ENCODE data around the gene SLC39A11. TPM values are rescaled to one million over a fixed set of nuclear protein-coding genes. Genes with fewer than 3 reads are reported as not detected.
A peak's percentile ranks its signal among the peaks of the same experiment; 100 is the strongest.

SLC39A11 gene
- polyA plus RNA-seq, 3 donors, result 16.6 to 27.9 (median 26.6) TPM

DNA sequence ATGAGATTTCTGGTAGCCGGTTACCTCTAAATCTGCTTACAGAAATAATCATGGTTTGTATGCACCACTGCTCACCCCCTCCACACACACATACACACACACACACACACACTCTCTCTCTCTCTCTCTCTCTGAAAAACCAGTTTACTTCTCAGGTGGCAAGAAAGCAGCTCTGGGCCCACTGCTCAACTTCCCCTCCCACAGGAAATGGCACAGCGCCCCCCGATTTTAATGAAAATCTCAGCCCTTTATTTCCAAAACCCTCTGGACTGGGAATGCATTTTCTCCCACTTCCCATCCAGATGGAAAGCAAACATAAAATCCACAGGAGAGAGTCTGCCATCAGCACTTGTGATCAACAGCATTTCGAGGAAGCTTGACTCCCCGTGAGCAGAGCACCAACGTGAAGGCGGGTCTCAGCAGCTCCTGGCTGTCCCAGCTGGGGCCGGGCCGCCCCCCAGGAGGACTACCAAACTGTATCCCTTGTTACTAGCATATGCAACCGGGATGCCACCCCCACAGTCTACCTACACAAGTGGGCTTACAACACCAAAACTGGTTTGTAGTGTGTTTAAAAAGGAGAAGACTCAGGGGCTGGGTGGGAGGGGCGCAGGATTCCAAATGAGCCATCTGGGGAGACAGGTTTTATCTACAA lies 121.1 kb downstream of the SLC39A11 start:
- no peak overlapping the region for H3K4me2 ChIP-seq (replicated peaks; ENCODE audit: extremely low read depth, low read length, poor library complexity, severe bottlenecking)
- 94% methylated on average over 7 of the region's 11 CpGs for WGBS (ENCODE audit: insufficient coverage)
- H3K27me3 ChIP-seq (ENCODE audit: control insufficient read depth in 2 of 2, insufficient read depth in 2 of 2, low read length in 2 of 2), result no peaks in the 10 kb centered on the region
- no peak for DNase-seq
- H3K36me3 ChIP-seq (replicated peaks in 1 of 2; ENCODE audit: control insufficient read depth in 1 of 2, insufficient read depth in 2 of 2, low read length in 2 of 2), result no peaks in the 10 kb centered on the region
- Mint-ChIP-seq H3K4me1 (peaks cover 24% of the 10 kb centered on the region), H3K27me3 (ENCODE audit: low read depth in 3 of 3) (no peaks in the 10 kb centered on the region), H3K36me3 (peaks cover 8 to 10% of the 10 kb centered on the region in 2 donors), H3K27ac (peak overlapping the region in 1 of 7 donors; percentile 59), H3K9me3 (peaks cover 0 to 6% (median 0%) of the 10 kb centered on the region in 7 donors), H3K4me3 (no peak overlapping the region)
- peaks cover 6 to 7% of the 10 kb centered on the region in 2 donors for H3K4me1 ChIP-seq (ENCODE audit: control insufficient read depth in 1 of 2, insufficient read depth in 2 of 2, low read length in 2 of 2)
- no peak overlapping the region for H2AFZ ChIP-seq (ENCODE audit: insufficient read depth, low read depth, low read length, poor library complexity, severe bottlenecking)
- H3K79me2 ChIP-seq (ENCODE audit: insufficient read depth, low read length), result peaks cover 71% of the 10 kb centered on the region
- intact Hi-C loops (cut with micrococcal nuclease), result no loop called here
- H3K9me3 ChIP-seq (replicated peaks in 1 of 2; ENCODE audit: control insufficient read depth in 1 of 2, insufficient read depth in 1 of 2, low read length in 2 of 2), result no peaks in the 10 kb centered on the region
- no peak overlapping the region for H3K9ac ChIP-seq (ENCODE audit: insufficient read depth, low read length, poor library complexity, severe bottlenecking)
- TF ChIP-seq CTCF (IDR thresholded peaks at IDR 0.05), result no peak
- no peak overlapping the region for H3K4me3 ChIP-seq (replicated peaks in 1 of 3; ENCODE audit: low read depth in 2 of 3, low read length in 3 of 3)
- H3K27ac ChIP-seq (ENCODE audit: low read depth in 1 of 2, low read length in 2 of 2), result no peak overlapping the region
- H4K20me1 ChIP-seq (ENCODE audit: insufficient read depth, low read length), result peaks cover 22% of the 10 kb centered on the region

GRCh38 chr17:72970797-72971196 lies 121.7 kb downstream of the SLC39A11 start:
- Histone ChIP-seq H3K27ac (ENCODE audit: low read depth in 1 of 2, low read length in 2 of 2) (no peak overlapping the region), H3K36me3 (replicated peaks in 1 of 2; ENCODE audit: control insufficient read depth in 1 of 2, insufficient read depth in 2 of 2, low read length in 2 of 2) (no peaks in the 10 kb centered on the region), H3K4me2 (replicated peaks; ENCODE audit: extremely low read depth, low read length, poor library complexity, severe bottlenecking) (no peak overlapping the region), H3K4me1 (ENCODE audit: control insufficient read depth in 1 of 2, insufficient read depth in 2 of 2, low read length in 2 of 2) (peaks cover 4 to 5% of the 10 kb centered on the region in 2 donors), H4K20me1 (ENCODE audit: insufficient read depth, low read length) (peaks cover 22% of the 10 kb centered on the region), H3K9ac (ENCODE audit: insufficient read depth, low read length, poor library complexity, severe bottlenecking) (no peak overlapping the region), H3K4me3 (replicated peaks in 1 of 3; ENCODE audit: low read depth in 2 of 3, low read length in 3 of 3) (no peak overlapping the region), H3K79me2 (ENCODE audit: insufficient read depth, low read length) (peaks cover 71% of the 10 kb centered on the region), H3K27me3 (ENCODE audit: control insufficient read depth in 2 of 2, insufficient read depth in 2 of 2, low read length in 2 of 2) (no peaks in the 10 kb centered on the region), H3K9me3 (replicated peaks in 1 of 2; ENCODE audit: control insufficient read depth in 1 of 2, insufficient read depth in 1 of 2, low read length in 2 of 2) (no peaks in the 10 kb centered on the region), H2AFZ (ENCODE audit: insufficient read depth, low read depth, low read length, poor library complexity, severe bottlenecking) (no peak overlapping the region)
- H3K4me3 Mint-ChIP-seq, result no peak overlapping the region
- peak overlapping the region in 1 of 7 donors; percentile 52 for H3K27ac Mint-ChIP-seq
- 95% methylated on average over 8 of the region's 10 CpGs for WGBS (ENCODE audit: insufficient coverage)
- H3K27me3 Mint-ChIP-seq (ENCODE audit: low read depth in 3 of 3), result no peaks in the 10 kb centered on the region
- intact Hi-C loops (cut with micrococcal nuclease), result no loop called here
- H3K36me3 Mint-ChIP-seq, result peaks cover 7 to 10% of the 10 kb centered on the region in 2 donors
- H3K9me3 Mint-ChIP-seq, result peaks cover 0 to 4% (median 0%) of the 10 kb centered on the region in 7 donors
- no peak for TF ChIP-seq CTCF (IDR thresholded peaks at IDR 0.05)
- H3K4me1 Mint-ChIP-seq, result peaks cover 21% of the 10 kb centered on the region
- no peak for DNase-seq
